Ectodermal cell (in vitro differentiated cells): ENCODE data around the gene POU3F1.

Experiments used
- H3K27ac ChIP-seq: 2 replicates; pipeline ENCODE4 v1.7.0; 2013; ENCODE audit warnings: mild to moderate bottlenecking, low read depth, low read length; ENCODE audit not compliant: insufficient read depth, poor library complexity, severe bottlenecking
- H3K27me3 ChIP-seq: 2 replicates; pipeline ENCODE4 v1.7.0; 2013; ENCODE audit warnings: mild to moderate bottlenecking, low read length; ENCODE audit not compliant: insufficient read depth, control insufficient read depth, poor library complexity, severe bottlenecking
- H3K36me3 ChIP-seq: one replicate; pipeline ENCODE4 v1.7.0; 2013; ENCODE audit warnings: low read length; ENCODE audit not compliant: control insufficient read depth, insufficient read depth
- H3K4me1 ChIP-seq: one replicate; pipeline ENCODE4 v1.7.0; 2013; ENCODE audit warnings: low read length; ENCODE audit not compliant: control insufficient read depth, insufficient read depth
- H3K4me3 ChIP-seq: 2 replicates; pipeline ENCODE4 v1.7.0; 2013; ENCODE audit warnings: low read depth, low read length, control low read depth; ENCODE audit not compliant: insufficient read depth
- H3K9me3 ChIP-seq: 2 replicates; pipeline ENCODE4 v1.7.0; 2013; ENCODE audit warnings: mild to moderate bottlenecking, low read length, moderate library complexity; ENCODE audit not compliant: control insufficient read depth
- WGBS, 2 experiments: methylation state at CpG; one replicate each; pipeline ENCODE4 v1.1.7; 2013; ENCODE audit warnings: missing lambda C conversion rate in 2 of 2; 5-methylcytosine and 5-hydroxymethylcytosine counted together

The POU3F1 gene

GRCh38 chr1:38087676-38088075, 41.1 kb upstream of the POU3F1 start:
- H3K4me3 ChIP-seq, result no peak overlapping the region
- H3K27me3 ChIP-seq, result no peaks in the 10 kb centered on the region
- peaks cover 33% of the 10 kb centered on the region for H3K4me1 ChIP-seq
- H3K27ac ChIP-seq, result no peak overlapping the region
- no peaks in the 10 kb centered on the region for H3K9me3 ChIP-seq
- WGBS, 2 experiments, result 90 to 91% methylated on average over 9 of the region's 9 CpGs
- H3K36me3 ChIP-seq, result no peaks in the 10 kb centered on the region

- Histone ChIP-seq H3K27me3 (no peaks in the 10 kb centered on the region), H3K27ac (no peak overlapping the region), H3K4me1 (peaks cover 27% of the 10 kb centered on the region), H3K9me3 (no peaks in the 10 kb centered on the region), H3K36me3 (no peaks in the 10 kb centered on the region), H3K4me3 (no peak overlapping the region)
- 69 to 70% methylated on average over 12 of the region's 12 CpGs for WGBS, 2 experiments
Measured at GRCh38 chr1:38085666-38086330, 39.2 kb upstream of the POU3F1 start.

- peaks cover 27% of the 10 kb centered on the region for H3K4me1 ChIP-seq
- 83 to 95% methylated on average over 1 of the region's 1 CpG for WGBS, 2 experiments
- H3K27ac ChIP-seq, result no peak overlapping the region
- H3K9me3 ChIP-seq, result no peaks in the 10 kb centered on the region
- no peak overlapping the region for H3K4me3 ChIP-seq
- H3K36me3 ChIP-seq, result no peaks in the 10 kb centered on the region
- H3K27me3 ChIP-seq, result no peaks in the 10 kb centered on the region
Measured at GRCh38 chr1:38084700-38085099, 38.1 kb upstream of the POU3F1 start.

DNA sequence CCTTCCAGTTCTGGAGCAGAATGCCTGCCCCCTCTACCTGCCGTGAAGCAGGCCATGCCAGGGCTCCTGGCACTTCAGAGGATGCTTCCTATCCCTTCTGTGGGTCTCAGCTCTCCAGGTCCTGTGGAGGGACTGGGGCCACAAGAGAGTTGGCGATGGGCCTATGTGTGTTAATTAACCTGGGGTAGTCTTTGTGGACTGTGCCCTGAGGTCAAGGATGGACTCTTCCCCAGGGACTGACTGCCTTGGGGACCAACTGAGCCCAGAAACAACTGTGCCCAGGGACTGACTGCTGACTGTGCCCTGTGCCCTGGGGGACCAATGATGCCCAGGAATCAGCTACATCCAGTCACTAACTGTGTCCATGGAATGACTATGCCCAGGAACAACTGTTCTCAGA, 37.5 kb upstream of the POU3F1 start:
- H3K27ac ChIP-seq, result no peak overlapping the region
- H3K27me3 ChIP-seq, result no peaks in the 10 kb centered on the region
- H3K4me1 ChIP-seq, result peaks cover 27% of the 10 kb centered on the region
- H3K4me3 ChIP-seq, result no peak overlapping the region
- no peaks in the 10 kb centered on the region for H3K9me3 ChIP-seq
- no peaks in the 10 kb centered on the region for H3K36me3 ChIP-seq
- WGBS, 2 experiments, result 90 to 91% methylated on average over 2 of the region's 2 CpGs

GRCh38 chr1:38083541-38083940, 36.9 kb upstream of the POU3F1 start:
- Histone ChIP-seq H3K4me1 (peaks cover 23% of the 10 kb centered on the region), H3K27me3 (no peaks in the 10 kb centered on the region), H3K9me3 (no peaks in the 10 kb centered on the region), H3K27ac (no peak overlapping the region), H3K4me3 (no peak overlapping the region), H3K36me3 (no peaks in the 10 kb centered on the region)
- 45 to 52% methylated on average over 7 of the region's 7 CpGs for WGBS, 2 experiments

- Histone ChIP-seq H3K36me3 (no peaks in the 10 kb centered on the region), H3K27ac (peak overlapping the region; percentile 69), H3K4me1 (peaks cover 16% of the 10 kb centered on the region), H3K27me3 (no peaks in the 10 kb centered on the region), H3K9me3 (no peaks in the 10 kb centered on the region), H3K4me3 (no peak overlapping the region)
- whole genome bisulfite sequencing, 2 experiments, result 86 to 98% methylated on average over 3 of the region's 3 CpGs
Measured at GRCh38 chr1:38082769-38083263, 36.2 kb upstream of the POU3F1 start.

DNA sequence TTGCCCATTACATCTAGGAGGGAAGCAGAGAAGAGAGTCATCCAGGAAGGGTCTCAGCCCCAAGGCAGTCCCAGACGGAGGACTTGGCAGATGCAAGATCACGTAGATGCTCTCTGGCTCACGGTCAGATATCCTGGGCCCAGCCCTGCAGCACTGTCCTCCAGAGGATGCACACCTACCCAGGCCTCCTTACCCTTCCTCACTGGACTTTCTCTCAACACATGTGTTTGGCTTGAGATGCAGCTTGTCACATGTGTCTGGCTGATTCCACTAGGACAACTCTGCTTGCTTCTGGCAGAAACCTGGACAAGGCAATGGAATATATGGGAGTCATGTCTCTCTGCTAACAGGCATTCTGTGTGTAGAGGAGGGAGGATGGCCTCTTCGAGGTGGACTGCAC, 32.4 kb upstream of the POU3F1 start:
- Histone ChIP-seq H3K4me1 (peaks cover 11% of the 10 kb centered on the region), H3K27me3 (no peaks in the 10 kb centered on the region), H3K36me3 (no peaks in the 10 kb centered on the region), H3K27ac (no peak overlapping the region), H3K4me3 (no peak overlapping the region), H3K9me3 (no peaks in the 10 kb centered on the region)
- 81 to 82% methylated on average over 4 of the region's 4 CpGs for WGBS, 2 experiments

DNA sequence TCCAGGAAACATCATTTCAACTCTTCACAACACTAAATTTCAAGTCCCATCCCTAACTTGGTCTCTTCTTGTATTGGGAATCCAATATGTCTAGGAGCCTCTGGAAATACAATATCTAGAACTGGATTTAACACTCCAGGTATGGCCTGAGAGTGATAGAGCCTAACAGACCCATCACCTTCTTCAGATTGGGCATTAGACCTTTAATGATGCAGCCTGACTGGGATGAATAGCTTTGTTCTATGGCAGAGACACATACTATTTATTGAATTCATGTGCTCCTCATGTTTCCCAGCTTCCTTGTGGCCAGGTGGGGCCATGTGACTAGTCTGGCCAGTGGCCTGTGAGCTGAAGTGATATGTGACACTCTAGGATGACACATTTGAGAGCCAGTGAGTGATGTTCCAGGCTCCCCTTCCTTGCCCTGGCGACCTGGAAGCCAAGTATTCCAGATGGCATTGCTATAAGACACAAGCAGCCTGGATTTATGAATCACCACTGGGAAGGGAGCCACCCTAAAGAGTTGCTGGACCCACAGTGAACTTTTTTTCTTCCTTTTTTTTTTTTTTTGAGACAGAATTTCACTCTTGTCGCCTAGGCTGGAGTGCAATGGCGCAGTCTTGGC, 31.0 kb upstream of the POU3F1 start:
- H3K4me1 ChIP-seq, result peaks cover 19% of the 10 kb centered on the region
- H3K9me3 ChIP-seq, result no peaks in the 10 kb centered on the region
- WGBS, 2 experiments, result 92 to 96% methylated on average over 3 of the region's 3 CpGs
- H3K36me3 ChIP-seq, result no peaks in the 10 kb centered on the region
- H3K27ac ChIP-seq, result no peak overlapping the region
- no peak overlapping the region for H3K4me3 ChIP-seq
- H3K27me3 ChIP-seq, result no peaks in the 10 kb centered on the region

- Histone ChIP-seq H3K4me1 (peaks cover 20% of the 10 kb centered on the region), H3K9me3 (no peaks in the 10 kb centered on the region), H3K36me3 (no peaks in the 10 kb centered on the region), H3K27me3 (no peaks in the 10 kb centered on the region), H3K27ac (no peak overlapping the region), H3K4me3 (no peak overlapping the region)
- 83 to 86% methylated on average over 5 to 6 of the region's 6 CpGs for WGBS, 2 experiments
Measured at GRCh38 chr1:38076455-38076854, 29.9 kb upstream of the POU3F1 start.

GRCh38 chr1:38076038-38076437, 29.4 kb upstream of the POU3F1 start:
- Histone ChIP-seq H3K9me3 (no peaks in the 10 kb centered on the region), H3K27ac (no peak overlapping the region), H3K4me3 (no peak overlapping the region), H3K36me3 (no peaks in the 10 kb centered on the region), H3K4me1 (peaks cover 22% of the 10 kb centered on the region), H3K27me3 (no peaks in the 10 kb centered on the region)
- WGBS, 2 experiments, result 35 to 41% methylated on average over 6 of the region's 6 CpGs
